GM19455 (cell line): ENCODE measurements around the gene SPDYE17.
"Not testable (repeated sequence)": the region's sequence is repeated elsewhere in the genome, so short reads cannot be mapped to it uniquely, and the experiment has no call there.

Source experiments
- ATAC-seq: cut with Tn5 transposase; IDR thresholded peaks from one replicate; pipeline ENCODE4 v1.9.1; 2021; ENCODE audit not compliant: unreplicated experiment

Gene SPDYE17

DNA sequence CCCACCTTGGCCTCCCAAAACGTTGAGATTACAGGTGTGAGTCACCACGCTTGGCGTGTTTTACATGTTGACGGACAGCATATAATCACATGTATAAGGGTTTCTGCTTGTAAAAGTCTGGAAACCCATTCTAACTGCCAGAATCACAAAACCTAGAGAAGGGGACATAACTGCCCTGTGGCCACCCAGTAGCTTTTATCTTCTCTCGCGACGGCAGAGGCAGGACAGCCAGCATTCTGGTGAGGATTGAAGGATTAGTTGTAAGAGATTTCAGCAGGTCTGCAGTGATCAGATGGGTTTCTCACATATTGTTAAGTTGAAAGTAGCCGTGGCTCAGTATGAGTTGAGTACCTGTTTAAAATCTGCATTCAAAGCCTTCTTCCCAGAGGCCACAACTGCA lies 59.8 kb downstream of the SPDYE17 start:
- not testable (repeated sequence) for ATAC-seq
